ENCODE measurements around the gene PNMA5. TPM values are rescaled to one million over a fixed set of nuclear protein-coding genes. Genes with fewer than 3 reads are reported as not detected.

PNMA5 gene
- total and polyA plus RNA-seq, 2 of the 8 experiments (the other 6 are each of a cell fraction or from before 2014, with no cell fraction given), result 0.11 TPM

GRCh38 chrX:152946681-152947080 is 47.2 kb downstream of the PNMA5 start:
- Histone ChIP-seq H3K36me3 (ENCODE audit: control insufficient read depth in 2 of 4, insufficient read depth in 4 of 4, low read length in 3 of 4) (no peaks in the 10 kb centered on the region; a peak in 1 of 8 replicates), H2BK15ac (ENCODE audit: low read length) (no peak overlapping the region), H3K4me1 (replicated peaks in 1 of 4; ENCODE audit: control insufficient read depth in 3 of 4, insufficient read depth in 4 of 4, low read length in 3 of 4) (peaks cover 0 to 4% (median 0%) of the 10 kb centered on the region in 4 experiments; a peak in 2 of 7 replicates), H4K8ac (ENCODE audit: extremely low read depth, insufficient read depth, low read length) (no peak overlapping the region), H3K4me3 (ENCODE audit: extremely low read depth in 1 of 4, insufficient read depth in 2 of 4, low read depth in 3 of 4, low read length in 4 of 4) (no peak overlapping the region), H2AK5ac (ENCODE audit: low read depth, low read length) (no peak overlapping the region), H3K14ac (ENCODE audit: insufficient read length) (no peak overlapping the region), H3K23me2 (ENCODE audit: low read depth, low read length) (no peaks in the 10 kb centered on the region), H3K56ac (replicated peaks; ENCODE audit: insufficient read length, low read depth, low read length) (no peak overlapping the region), H2AFZ (ENCODE audit: low read length) (no peak overlapping the region), H2BK12ac (ENCODE audit: low read depth, low read length) (no peak overlapping the region), H3K23ac (ENCODE audit: insufficient read length) (no peak overlapping the region), H2BK20ac (ENCODE audit: low read length) (no peak overlapping the region), H4K5ac (ENCODE audit: insufficient read length, low read depth, low read length) (no peak overlapping the region), H3K79me2 (ENCODE audit: control insufficient read depth in 1 of 2, insufficient read depth in 2 of 2, low read length in 2 of 2) (no peaks in the 10 kb centered on the region), H3K4me2 (ENCODE audit: insufficient read depth in 1 of 2, low read depth in 2 of 2, low read length in 2 of 2) (no peak overlapping the region), H3K18ac (ENCODE audit: extremely low read depth, low read length) (no peak overlapping the region), H3K27me3 (replicated peaks in 1 of 4; ENCODE audit: control insufficient read depth in 3 of 4, extremely low read depth in 1 of 4, insufficient read depth in 3 of 4, low read length in 3 of 4) (no peaks in the 10 kb centered on the region), H3K9me3 (ENCODE audit: insufficient read depth in 2 of 2, low read depth in 1 of 2, low read length in 1 of 2) (no peaks in the 10 kb centered on the region), H2BK5ac (ENCODE audit: low read depth, low read length) (no peak overlapping the region), H3K79me1 (ENCODE audit: low read depth, low read length) (no peaks in the 10 kb centered on the region), H2BK120ac (replicated peaks; ENCODE audit: low read depth, low read length) (no peak overlapping the region), H4K91ac (replicated peaks; ENCODE audit: insufficient read length, low read length) (no peak overlapping the region), H3K9ac (replicated peaks in 1 of 4; ENCODE audit: extremely low read depth in 1 of 4, low read depth in 3 of 4, low read length in 3 of 4) (no peak overlapping the region), H4K20me1 (replicated peaks in 1 of 2; ENCODE audit: control insufficient read depth in 1 of 2, insufficient read depth in 2 of 2, low read length in 2 of 2) (peaks cover 0 to 1% of the 10 kb centered on the region in 2 experiments), H3K27ac (ENCODE audit: low read depth, low read length) (no peak overlapping the region), H3K4ac (replicated peaks; ENCODE audit: insufficient read length, low read depth, low read length) (no peak overlapping the region)
- no peak for FAIRE-seq
- POLR2A ChIA-PET (ENCODE audit: partially characterized antibody), result interaction anchor here (1.2 kb wide), 1 partner anchor 13 kb away, joined by 3 read pairs; no protein-coding TSS in a partner anchor
- no peak for DNase-seq (ENCODE audit: low read depth in 1 of 2, low spot score in 2 of 2)
- WGBS, 2 experiments (ENCODE audit: extremely low coverage in 1 of 2, insufficient coverage in 1 of 2, insufficient read length in 1 of 2, insufficient replicate concordance in 2 of 2, low coverage in 1 of 2, low lambda C conversion rate in 2 of 2, missing lambda C conversion rate in 1 of 2), result 94% methylated on average over 2 of the region's 6 CpGs; no CpG with 5 or more reads in 1 of the 2 experiments
- CTCF ChIA-PET (ENCODE audit: partially characterized antibody), result no interaction called here
- TF ChIP-seq RNF2 (IDR thresholded peaks at IDR 0.05; ENCODE audit: borderline replicate concordance, low read depth, low read length, missing control alignments, poor library complexity, severe bottlenecking) (no peak), SIX5 (IDR thresholded peaks at IDR 0.05; ENCODE audit: low read depth, low read length) (no peak), JUN (IDR thresholded peaks at IDR 0.05; ENCODE audit: low read depth, low read length) (no peak), GABPA (IDR thresholded peaks at IDR 0.05; ENCODE audit: borderline replicate concordance, insufficient read depth, low read length) (no peak), EP300 (IDR thresholded peaks at IDR 0.05; ENCODE audit: borderline replicate concordance in 1 of 2, low read depth in 2 of 2, low read length in 2 of 2) (no peak), MAX (IDR thresholded peaks at IDR 0.05) (no peak), CBX5 (IDR thresholded peaks at IDR 0.05; ENCODE audit: low read depth, low read length) (no peak), SIRT6 (IDR thresholded peaks at IDR 0.05; ENCODE audit: low read length) (no peak), TEAD4 (IDR thresholded peaks at IDR 0.05; ENCODE audit: low read depth, low read length) (no peak), GTF2F1 (IDR thresholded peaks at IDR 0.05; ENCODE audit: borderline replicate concordance, low read depth, low read length) (no peak), CEBPB (IDR thresholded peaks at IDR 0.05; ENCODE audit: low read depth, low read length) (no peak), RBBP5 (IDR thresholded peaks at IDR 0.05; ENCODE audit: borderline replicate concordance, low read depth, low read length) (no peak), YY1 (IDR thresholded peaks at IDR 0.05; ENCODE audit: low read depth, low read length) (no peak)
